HepG2 (cell line): ENCODE data around the gene FGGY. TPM values are rescaled to one million over a fixed set of nuclear protein-coding genes. Genes with fewer than 3 reads are reported as not detected.

Source experiments
- ATAC-seq: fragments of 200-7000 bp; cut with Tn5 transposase; 3 replicates; pipeline ENCODE4 v1.9.1; 2020; ENCODE audit warnings: mild to moderate bottlenecking, moderate library complexity
- BruUV-seq: library from RNA; stranded (reverse); fragments of 400-500 nt; replicated peaks from 2 replicates; lab custom pipeline; 2021; lab: Mats Ljungman, UMichigan
- CTCF ChIA-PET: fragments of 300-600 bp; formaldehyde crosslinking; extraction: SDS; loops from one replicate; lab custom pipeline; 2021; ENCODE audit warnings: low total read pairs, inconsistent platforms, low intra/inter-chr PET ratio; lab: Yijun Ruan, JAX
- POLR2A ChIA-PET: fragments of 350-600 bp; sonication (Branson Sonifier 250); formaldehyde crosslinking; loops from one replicate; lab custom pipeline; 2020; ENCODE audit warnings: antibody characterized with exemption, inconsistent platforms; lab: Yijun Ruan, JAX
- DNase-seq: peaks from one replicate; pipeline ENCODE4 v3.0.0-alpha.2; 2015; ENCODE audit warnings: low spot score
- FAIRE-seq: peaks from 3 replicates; lab custom pipeline; 2011; peaks lifted over from hg19 to GRCh38; lab: Jason Lieb, UNC
- H2AFZ ChIP-seq: one replicate; pipeline ENCODE4 v1.6.1; 2011; ENCODE audit warnings: low read length, inconsistent platforms
- H3K27ac ChIP-seq: fragments of 300-600 bp; 3 replicates; pipeline ENCODE4 v1.8.0; 2011; ENCODE audit warnings: mixed run types, mild to moderate bottlenecking, mixed read lengths, low read length, inconsistent platforms; ENCODE audit not compliant: insufficient read depth; ENCODE audit errors: extremely low read length
- H3K27me3 ChIP-seq, 2 experiments: fragments of 200-600 bp in 1 of 2; 2 replicates in 1 of 2; 3 replicates in 1 of 2; pipeline versions ENCODE4 v1.6.0 to v1.8.0; 2011; ENCODE audit warnings: low read length in 2 of 2, mild to moderate bottlenecking in 2 of 2, moderate library complexity in 2 of 2, inconsistent platforms in 1 of 2; ENCODE audit not compliant: insufficient read depth in 2 of 2, control insufficient read depth in 1 of 2
- H3K36me3 ChIP-seq, 2 experiments: fragments of 200-600 bp in 1 of 2; replicated peaks in 1 of 2; 2 replicates in 1 of 2; 3 replicates in 1 of 2; pipeline versions ENCODE4 v1.5.1 to v1.8.0; 2011; ENCODE audit warnings: low read length in 2 of 2, inconsistent platforms in 1 of 2; ENCODE audit not compliant: insufficient read depth in 2 of 2, control insufficient read depth in 1 of 2
- H3K4me1 ChIP-seq: 2 replicates; pipeline ENCODE4 v1.5.1; 2012; ENCODE audit warnings: low read length, inconsistent platforms; ENCODE audit not compliant: insufficient read depth
- H3K4me2 ChIP-seq: 2 replicates; pipeline ENCODE4 v1.6.0; 2011; ENCODE audit warnings: low read depth, low read length, inconsistent platforms
- H3K4me3 ChIP-seq, 3 experiments: fragments of 200-600 bp in 1 of 3; sonication (generic), shearing (Covaris generic) in 1 of 3; replicated peaks in 1 of 3; 2 replicates each; pipeline ENCODE4 v1.5.1; 2011 to 2016; ENCODE audit warnings: low read length in 3 of 3, inconsistent platforms in 2 of 3, low read depth in 2 of 3, mild to moderate bottlenecking in 2 of 3, control low read depth in 1 of 3, mixed read lengths in 1 of 3; ENCODE audit not compliant: insufficient read depth in 1 of 3
- H3K79me2 ChIP-seq: one replicate; pipeline ENCODE4 v1.6.1; 2011; ENCODE audit warnings: low read length, inconsistent platforms; ENCODE audit not compliant: insufficient read depth
- H3K9ac ChIP-seq: 2 replicates; pipeline ENCODE4 v1.6.0; 2011; ENCODE audit warnings: mild to moderate bottlenecking, low read depth, low read length, inconsistent platforms; ENCODE audit not compliant: insufficient read depth
- H3K9me3 ChIP-seq: 2 replicates; pipeline ENCODE4 v1.5.1; 2012; ENCODE audit warnings: mild to moderate bottlenecking, low read length
- H4K20me1 ChIP-seq: 2 replicates; pipeline ENCODE4 v1.6.0; 2011; ENCODE audit warnings: inconsistent platforms, mild to moderate bottlenecking, low read length, moderate library complexity; ENCODE audit not compliant: insufficient read depth
- CSRNP1 ChIP-seq: sonication (generic); formaldehyde crosslinking; IDR thresholded peaks from 2 replicates; pipeline ENCODE4 v1.8.1; 2023; ENCODE audit warnings: mild to moderate bottlenecking, missing genetic modification reagents
- GMEB1 ChIP-seq: sonication (generic); formaldehyde crosslinking; IDR thresholded peaks from 2 replicates; pipeline ENCODE4 v1.5.1; 2020; ENCODE audit warnings: missing genetic modification reagents, mild to moderate bottlenecking, borderline replicate concordance
- RERE ChIP-seq: IDR thresholded peaks from 2 replicates; pipeline ENCODE4 v1.6.1; 2016; ENCODE audit warnings: low read depth, missing genetic modification reagents, missing compliant biosample characterization
- TARDBP ChIP-seq: sonication (generic); formaldehyde crosslinking; IDR thresholded peaks from 2 replicates; pipeline ENCODE4 v1.8.0; 2022; ENCODE audit warnings: mild to moderate bottlenecking, missing genetic modification reagents
- ZBTB14 ChIP-seq: sonication (generic); formaldehyde crosslinking; IDR thresholded peaks from 2 replicates; pipeline ENCODE4 v1.4.0; 2020; ENCODE audit warnings: missing genetic modification reagents
- ZFY ChIP-seq: sonication (generic); formaldehyde crosslinking; IDR thresholded peaks from 2 replicates; pipeline ENCODE4 v1.4.0; 2020; ENCODE audit warnings: missing genetic modification reagents
- ZNF382 ChIP-seq: sonication (generic); formaldehyde crosslinking; IDR thresholded peaks from 2 replicates; pipeline ENCODE4 v1.5.0; 2020; ENCODE audit warnings: missing genetic modification reagents, mild to moderate bottlenecking, borderline replicate concordance
- WGBS: methylation state at CpG from one replicate; pipeline ENCODE4 v1.1.6; 2017; ENCODE audit warnings: low lambda C conversion rate; 5-methylcytosine and 5-hydroxymethylcytosine counted together
- in situ Hi-C: cut with HindIII; loops from 2 replicates; pipeline ENCODE4 v1.10.0; 2017; ENCODE audit warnings: low pct_unique_long_range_greater_than_20kb; ENCODE audit not compliant: extremely low pct_ligation_motif_present
- intact Hi-C: fragments of 100-400 bp; cut with micrococcal nuclease; formaldehyde crosslinking; loops from one replicate; pipeline ENCODE4 v1.10.0; 2022; ENCODE audit not compliant: unreplicated experiment
- polyA plus RNA-seq, 8 experiments: library from polyadenylated mRNA; depleted of rRNA in 3 of 8; stranded (reverse) in 7 of 8; unstranded in 1 of 8; fragments of >200 nt; fragmentation: Illumina TruSeq in 4 of 8; extraction: Trizol in 4 of 8; gene quantifications; 2 replicates each; pipeline versions ENCODE4 v1.2.1 to v1.2.3, GENCODE V29; 2011 to 2016; ENCODE audit warnings: low read depth in 4 of 8, missing spikeins in 1 of 8, mixed read lengths in 1 of 8; ENCODE audit not compliant: insufficient read depth in 1 of 8
- total RNA-seq, 5 experiments: library from RNA; depleted of rRNA; stranded (reverse); fragments of >200 nt; fragmentation: Illumina TruSeq; extraction: Trizol; gene quantifications; 2 replicates each; pipeline ENCODE4 v1.2.3, GENCODE V29; 2016; ENCODE audit warnings: low read depth in 1 of 5

FGGY gene
- total and polyA plus RNA-seq, 2 of the 13 experiments (the other 11 are each of a cell fraction or from before 2014, with no cell fraction given): 15.7 to 27.5 TPM

GRCh38 chr1:59521456-59521855 lies 224.6 kb downstream of the FGGY start:
- intact Hi-C loops (no loop called here), in situ Hi-C loops (no loop called here)
- H4K20me1 ChIP-seq: no peaks in the 10 kb centered on the region
- H3K9me3 ChIP-seq: no peaks in the 10 kb centered on the region
- no peak for TF ChIP-seq TARDBP (CRISPR knock-in tag)
- TF ChIP-seq RERE: no peak
- TF ChIP-seq ZBTB14 (CRISPR knock-in tag): no peak
- no peak for TF ChIP-seq CSRNP1 (CRISPR knock-in tag)
- no peak for TF ChIP-seq GMEB1 (CRISPR knock-in tag)
- TF ChIP-seq ZFY (CRISPR knock-in tag): no peak
- no peak for TF ChIP-seq ZNF382
- no TSS peak for BruUV-seq
- POLR2A ChIA-PET: no interaction called here
- H3K4me3 ChIP-seq: no peak overlapping the region
- ATAC-seq (no peak), DNase-seq (no peak), FAIRE-seq (no peak)
- CTCF ChIA-PET: no interaction called here
- no peak overlapping the region for H3K27ac ChIP-seq
- no peaks in the 10 kb centered on the region for H3K79me2 ChIP-seq
- WGBS: 97% methylated on average over 2 of the region's 2 CpGs
- no peak overlapping the region for H3K9ac ChIP-seq
- H3K4me2 ChIP-seq: no peak overlapping the region
- peaks cover 0 to 2% of the 10 kb centered on the region in 2 experiments; a peak in 1 of 5 replicates for H3K36me3 ChIP-seq
- no peaks in the 10 kb centered on the region for H3K27me3 ChIP-seq
- peaks cover 37% of the 10 kb centered on the region for H3K4me1 ChIP-seq
- H2AFZ ChIP-seq: no peak overlapping the region
